ENCODE data around the gene TMEM176A. TPM values are rescaled to one million over a fixed set of nuclear protein-coding genes. Genes with fewer than 3 reads are reported as not detected.

Gene TMEM176A
- polyA plus RNA-seq, 1 donor from 2014 or later = not detected

DNA sequence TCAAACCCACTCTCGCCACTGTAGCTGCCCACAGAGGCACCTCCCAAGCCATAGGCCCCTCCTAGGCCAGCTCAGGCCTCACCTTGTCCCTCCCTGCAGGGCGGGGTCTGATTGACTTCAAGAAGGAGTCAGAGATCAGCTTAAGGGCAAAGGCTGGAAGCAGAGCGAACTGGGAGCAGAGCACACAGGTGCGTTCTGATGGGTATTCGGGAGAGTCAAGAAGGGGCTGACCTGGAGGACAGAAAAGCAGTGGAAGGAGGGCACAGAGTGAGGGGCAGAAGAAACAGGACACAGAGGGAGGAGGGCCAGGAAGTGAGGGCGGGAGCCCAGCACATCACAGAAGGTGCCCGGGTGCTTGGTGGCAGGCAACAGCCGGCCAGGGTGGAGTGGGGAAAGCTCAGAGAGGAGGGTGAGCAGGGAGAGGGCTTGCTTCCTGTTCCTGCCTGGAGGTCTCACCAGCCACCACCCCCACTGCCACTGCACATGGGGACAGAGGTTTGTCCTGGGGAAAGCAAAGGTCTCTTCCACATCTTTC, 51.9 kb downstream of the TMEM176A start, which contains the start of gene AOC1:
TSS of gene AOC1 (plus strand) at position 147 of the 535 bp plus-strand sequence. CDS start 3,954 bp downstream, outside the sequence.
- Histone ChIP-seq H3K4me2 (ENCODE audit: low read length) (no peak within 1 kb of the TSS), H4K20me1 (ENCODE audit: insufficient read depth) (no peaks in the 10 kb centered on the region), H3F3A (ENCODE audit: insufficient read depth, low read length, poor library complexity, severe bottlenecking) (no peaks in the 10 kb centered on the region), H3K9me3 (ENCODE audit: low read length) (no peaks in the 10 kb centered on the region), H3K36me3 (ENCODE audit: insufficient read depth, low read length) (no peaks in the 10 kb centered on the region), H3K79me2 (replicated peaks; ENCODE audit: insufficient read depth, low read length) (no peaks in the 10 kb centered on the region), H3K27ac (ENCODE audit: low read length) (no peak within 1 kb of the TSS), H3K9me2 (ENCODE audit: insufficient read depth, low read length) (no peaks in the 10 kb centered on the region), H3K27me3 (ENCODE audit: insufficient read depth, low read depth, low read length) (no peaks in the 10 kb centered on the region), H2AFZ (ENCODE audit: low read depth, low read length) (no peak within 1 kb of the TSS), H3K9ac (ENCODE audit: low read length) (no peak within 1 kb of the TSS), H3K4me3 (ENCODE audit: low read length) (no peak within 1 kb of the TSS)
- no peak for TF ChIP-seq EP300 (conservative IDR thresholded peaks at IDR 0.05; ENCODE audit: poor library complexity, severe bottlenecking)

DNA sequence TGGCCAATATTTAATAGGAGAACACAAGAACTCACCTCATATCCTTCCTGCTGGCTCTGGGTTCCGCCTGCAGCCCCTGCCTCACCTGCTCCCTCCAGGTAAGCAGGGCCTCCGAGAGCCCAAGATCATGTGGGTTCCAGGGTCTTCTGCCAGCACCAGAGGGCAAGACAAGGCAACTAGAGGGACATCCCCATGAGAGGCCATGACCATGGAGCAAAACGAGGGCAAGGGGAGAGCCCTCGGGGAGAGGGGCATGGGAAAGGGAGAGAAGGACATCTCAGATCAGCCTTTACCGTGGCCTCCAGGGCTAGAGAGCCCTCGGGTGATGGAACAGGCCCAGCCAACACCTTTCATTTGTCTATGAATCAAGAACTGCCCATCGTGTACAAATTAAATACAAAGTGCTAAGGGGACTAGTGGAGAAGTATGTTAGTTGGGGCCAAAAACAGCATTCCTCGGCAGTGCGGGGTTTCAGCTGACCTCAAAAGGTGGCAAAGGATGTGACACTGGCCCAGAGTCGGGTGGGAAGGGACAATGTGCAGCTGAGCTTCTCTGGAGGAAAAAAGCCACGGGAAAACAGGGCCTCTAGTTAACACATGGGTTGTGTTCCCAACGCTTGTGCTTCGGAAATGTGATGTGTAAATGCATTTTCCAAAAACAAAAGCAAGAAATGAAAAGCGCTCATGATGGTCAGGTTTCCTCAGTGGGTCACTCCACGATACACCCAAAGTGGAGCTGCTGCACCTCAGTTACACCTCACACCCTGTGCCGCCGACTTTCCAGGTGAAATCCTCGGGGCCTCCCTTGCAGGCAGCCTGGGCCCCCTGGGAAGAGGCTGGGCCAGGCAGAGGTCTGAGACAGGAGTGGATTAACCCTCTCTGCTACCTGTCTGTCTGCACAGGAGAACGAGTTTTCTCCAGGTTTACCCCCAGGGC, 53.8 kb downstream of the TMEM176A start:
- Histone ChIP-seq H2AFZ (ENCODE audit: low read depth, low read length) (no peak overlapping the region), H3K4me2 (ENCODE audit: low read length) (no peak overlapping the region), H3K9ac (ENCODE audit: low read length) (no peak overlapping the region), H3K4me3 (ENCODE audit: low read length) (no peak overlapping the region), H3F3A (ENCODE audit: insufficient read depth, low read length, poor library complexity, severe bottlenecking) (no peaks in the 10 kb centered on the region), H3K79me2 (replicated peaks; ENCODE audit: insufficient read depth, low read length) (no peaks in the 10 kb centered on the region), H3K36me3 (ENCODE audit: insufficient read depth, low read length) (no peaks in the 10 kb centered on the region), H3K9me2 (ENCODE audit: insufficient read depth, low read length) (no peaks in the 10 kb centered on the region), H3K27me3 (ENCODE audit: insufficient read depth, low read depth, low read length) (no peaks in the 10 kb centered on the region), H3K27ac (ENCODE audit: low read length) (no peak overlapping the region), H4K20me1 (ENCODE audit: insufficient read depth) (no peaks in the 10 kb centered on the region), H3K9me3 (ENCODE audit: low read length) (no peaks in the 10 kb centered on the region)
- TF ChIP-seq EP300 (conservative IDR thresholded peaks at IDR 0.05; ENCODE audit: poor library complexity, severe bottlenecking) (no peak), EZH2 (IDR thresholded peaks at IDR 0.05; ENCODE audit: borderline replicate concordance, insufficient read depth, low read length, poor library complexity, severe bottlenecking) (no peak), RAD21 (conservative IDR thresholded peaks at IDR 0.05) (no peak), TAF1 (IDR thresholded peaks at IDR 0.05; ENCODE audit: low read depth) (no peak), MXI1 (conservative IDR thresholded peaks at IDR 0.05; ENCODE audit: poor library complexity, severe bottlenecking) (no peak)
- TF ChIP-seq, protein P1, sequence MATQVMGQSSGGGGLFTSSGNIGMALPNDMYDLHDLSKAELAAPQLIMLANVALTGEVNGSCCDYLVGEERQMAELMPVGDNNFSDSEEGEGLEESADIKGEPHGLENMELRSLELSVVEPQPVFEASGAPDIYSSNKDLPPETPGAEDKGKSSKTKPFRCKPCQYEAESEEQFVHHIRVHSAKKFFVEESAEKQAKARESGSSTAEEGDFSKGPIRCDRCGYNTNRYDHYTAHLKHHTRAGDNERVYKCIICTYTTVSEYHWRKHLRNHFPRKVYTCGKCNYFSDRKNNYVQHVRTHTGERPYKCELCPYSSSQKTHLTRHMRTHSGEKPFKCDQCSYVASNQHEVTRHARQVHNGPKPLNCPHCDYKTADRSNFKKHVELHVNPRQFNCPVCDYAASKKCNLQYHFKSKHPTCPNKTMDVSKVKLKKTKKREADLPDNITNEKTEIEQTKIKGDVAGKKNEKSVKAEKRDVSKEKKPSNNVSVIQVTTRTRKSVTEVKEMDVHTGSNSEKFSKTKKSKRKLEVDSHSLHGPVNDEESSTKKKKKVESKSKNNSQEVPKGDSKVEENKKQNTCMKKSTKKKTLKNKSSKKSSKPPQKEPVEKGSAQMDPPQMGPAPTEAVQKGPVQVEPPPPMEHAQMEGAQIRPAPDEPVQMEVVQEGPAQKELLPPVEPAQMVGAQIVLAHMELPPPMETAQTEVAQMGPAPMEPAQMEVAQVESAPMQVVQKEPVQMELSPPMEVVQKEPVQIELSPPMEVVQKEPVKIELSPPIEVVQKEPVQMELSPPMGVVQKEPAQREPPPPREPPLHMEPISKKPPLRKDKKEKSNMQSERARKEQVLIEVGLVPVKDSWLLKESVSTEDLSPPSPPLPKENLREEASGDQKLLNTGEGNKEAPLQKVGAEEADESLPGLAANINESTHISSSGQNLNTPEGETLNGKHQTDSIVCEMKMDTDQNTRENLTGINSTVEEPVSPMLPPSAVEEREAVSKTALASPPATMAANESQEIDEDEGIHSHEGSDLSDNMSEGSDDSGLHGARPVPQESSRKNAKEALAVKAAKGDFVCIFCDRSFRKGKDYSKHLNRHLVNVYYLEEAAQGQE (IDR thresholded peaks at IDR 0.05; ENCODE audit: borderline replicate concordance) = no peak

Other genes with a start within 250 kb of the TMEM176A start
- not detected in 2 replicates for gene GIMAP4, start 233.4 kb upstream of the TMEM176A start, polyA plus RNA-seq
- gene GIMAP6, start 168.4 kb upstream of the TMEM176A start, polyA plus RNA-seq = not detected in 2 replicates
- gene GIMAP2, start 115.1 kb upstream of the TMEM176A start, polyA plus RNA-seq = not detected in 2 replicates
- not detected in 2 replicates for gene GIMAP1, start 84.2 kb upstream of the TMEM176A start, polyA plus RNA-seq
- not detected in 2 replicates for gene GIMAP5, start 63.4 kb upstream of the TMEM176A start, polyA plus RNA-seq
- gene TMEM176B, start 405 bp upstream of the TMEM176A start, polyA plus RNA-seq = 1.9 and 3.0 TPM in 2 replicates
- gene AOC1, start 51.7 kb downstream of the TMEM176A start, polyA plus RNA-seq = not detected in 2 replicates
- gene KCNH2, start 177.6 kb downstream of the TMEM176A start, polyA plus RNA-seq = 24.4 and 35.5 TPM in 2 replicates
- not detected in 2 replicates for gene NOS3, start 190.2 kb downstream of the TMEM176A start, polyA plus RNA-seq
- gene ATG9B, start 223.7 kb downstream of the TMEM176A start, polyA plus RNA-seq = 1.2 and 1.4 TPM in 2 replicates
- gene ABCB8, start 227.7 kb downstream of the TMEM176A start, polyA plus RNA-seq = 34.4 and 40.5 TPM in 2 replicates
- 3.3 and 4.4 TPM in 2 replicates for gene ASIC3, start 247.8 kb downstream of the TMEM176A start, polyA plus RNA-seq